NCI-H510A (cell line): Measurements from ENCODE around the gene PDS5B.
"Not testable (repeated sequence)": the region's sequence is repeated elsewhere in the genome, so short reads cannot be mapped to it uniquely, and the experiment has no call there.

ENCODE experiments used
- DNase-seq: peaks from one replicate; lab custom pipeline; 2025; lab: John Stamatoyannopoulos, UW

PDS5B gene

GRCh38 chr13:32729097-32729496, 142.8 kb downstream of the PDS5B start:
- not testable (repeated sequence) for DNase-seq

DNA sequence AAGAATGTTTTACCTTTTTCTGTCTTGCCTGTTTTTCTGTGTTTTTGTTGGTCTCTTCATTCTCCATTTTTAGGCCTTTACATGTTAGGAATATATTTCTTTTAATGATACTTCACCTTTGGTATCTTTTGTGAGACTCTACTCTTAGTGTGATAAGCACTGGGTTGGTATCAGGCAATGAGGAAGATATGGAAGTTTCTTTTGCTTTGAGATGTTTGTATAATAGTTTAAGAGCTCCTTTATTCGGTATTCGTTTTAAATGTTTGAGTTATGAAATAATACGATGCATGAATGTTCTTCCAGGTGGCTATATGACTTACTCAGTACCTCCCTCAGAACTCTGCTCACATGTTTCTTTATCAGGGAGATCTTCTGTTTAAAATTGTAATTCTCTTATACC, 144.8 kb downstream of the PDS5B start:
- DNase-seq, result no peak

DNA sequence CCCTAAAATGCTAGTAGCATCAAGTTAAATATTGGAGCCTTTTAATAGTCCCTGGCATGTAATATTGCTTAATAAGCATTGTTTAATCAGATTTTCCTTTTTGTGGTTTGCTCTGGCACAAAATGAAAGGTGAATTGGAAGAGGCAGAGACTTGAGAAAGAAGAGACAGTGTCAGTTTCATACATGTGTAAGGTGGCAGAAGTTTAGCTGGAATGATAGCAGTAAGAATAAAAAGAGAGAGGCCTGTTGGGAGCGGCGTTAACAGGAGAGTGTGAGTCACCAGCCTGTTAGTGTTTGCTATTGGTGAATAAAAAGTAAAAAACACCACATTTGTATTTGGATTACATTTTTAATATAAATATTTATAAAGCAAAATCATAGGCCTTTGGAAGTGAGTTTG, 145.3 kb downstream of the PDS5B start:
- DNase-seq, result no peak

GRCh38 chr13:32733690-32734089, 147.4 kb downstream of the PDS5B start:
- no peak for DNase-seq

DNA sequence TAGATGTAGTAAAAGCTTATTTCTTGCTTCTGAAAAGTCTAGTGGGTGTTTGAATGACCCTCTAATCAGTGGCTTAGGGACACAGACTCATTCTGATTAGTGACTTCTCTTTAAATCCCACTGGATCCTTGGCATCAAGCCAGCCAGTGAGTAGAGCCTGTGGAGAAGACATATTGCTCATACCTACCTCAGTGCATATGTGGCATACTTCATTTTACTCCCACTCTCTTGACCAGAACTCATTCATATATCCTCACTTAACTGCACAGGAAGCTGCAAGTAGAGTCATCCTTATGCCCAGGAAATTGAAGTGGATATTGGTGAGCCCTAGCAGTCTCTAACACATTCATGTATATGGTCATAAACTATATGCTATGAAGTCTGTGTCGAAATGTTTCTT, 148.3 kb downstream of the PDS5B start:
- DNase-seq, result no peak

DNA sequence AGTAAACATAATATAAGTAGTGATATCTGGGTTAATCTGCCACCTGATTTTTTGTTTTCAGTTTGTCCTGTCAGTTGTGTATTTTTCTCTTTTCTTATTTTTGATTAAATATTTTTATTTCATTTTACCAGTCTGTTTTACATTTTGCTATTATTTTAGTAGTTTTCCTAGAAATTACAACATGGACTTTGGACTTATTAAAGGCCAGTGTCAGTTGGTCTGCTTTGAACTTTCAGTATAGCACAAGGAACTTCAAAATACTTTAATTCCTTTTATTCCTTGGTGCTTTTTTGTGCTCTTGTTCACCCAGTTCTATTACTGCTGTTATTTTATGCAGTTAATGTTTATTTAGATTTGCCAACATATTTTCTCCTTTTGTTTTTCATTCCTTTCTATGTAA, 149.6 kb downstream of the PDS5B start:
- DNase-seq, result no peak

GRCh38 chr13:32736648-32737047, 150.4 kb downstream of the PDS5B start:
- no peak for DNase-seq

GRCh38 chr13:32737111-32737571, 150.9 kb downstream of the PDS5B start:
- no peak for DNase-seq

DNA sequence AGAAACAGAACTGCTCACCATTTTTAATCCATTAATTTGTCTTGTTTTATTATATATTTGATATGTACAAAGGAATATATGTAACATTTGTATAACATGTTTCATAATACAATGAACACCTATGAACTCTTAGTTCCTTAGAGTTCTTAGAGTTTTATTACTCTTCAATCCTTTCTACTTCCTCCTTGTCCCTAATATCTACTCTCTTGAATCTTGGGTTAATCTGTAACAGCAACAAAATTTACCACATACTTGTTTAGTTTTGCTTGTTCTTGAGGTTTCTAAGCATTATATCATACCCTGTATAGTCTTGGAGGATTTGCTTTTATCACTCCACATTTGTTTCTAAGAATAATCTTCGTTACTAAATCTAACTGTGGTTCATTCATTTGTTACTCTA, 151.4 kb downstream of the PDS5B start:
- no peak for DNase-seq

DNA sequence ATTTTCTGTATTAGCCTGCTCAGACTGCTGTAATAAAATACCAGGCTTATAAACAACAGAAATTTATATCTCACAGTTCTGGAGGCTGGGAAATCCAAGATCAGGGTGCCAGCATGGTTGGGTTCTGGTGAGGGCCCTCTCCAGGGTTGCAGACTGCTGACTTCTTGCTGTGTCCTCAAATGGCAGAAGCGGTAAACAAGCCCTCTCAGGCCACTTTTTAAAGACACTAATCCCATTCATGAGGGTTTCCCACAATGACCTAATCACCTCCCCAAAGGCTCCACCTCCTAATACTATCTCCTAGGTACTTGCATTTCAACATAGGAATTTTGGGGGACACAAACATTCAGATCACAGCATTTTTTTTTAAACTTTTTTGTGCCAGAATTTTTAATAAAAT, 159.3 kb downstream of the PDS5B start:
- no peak for DNase-seq

- no peak for DNase-seq
Observed at GRCh38 chr13:32746474-32746873, 160.2 kb downstream of the PDS5B start.

GRCh38 chr13:32748305-32748704, 162.1 kb downstream of the PDS5B start:
- DNase-seq, result no peak

DNA sequence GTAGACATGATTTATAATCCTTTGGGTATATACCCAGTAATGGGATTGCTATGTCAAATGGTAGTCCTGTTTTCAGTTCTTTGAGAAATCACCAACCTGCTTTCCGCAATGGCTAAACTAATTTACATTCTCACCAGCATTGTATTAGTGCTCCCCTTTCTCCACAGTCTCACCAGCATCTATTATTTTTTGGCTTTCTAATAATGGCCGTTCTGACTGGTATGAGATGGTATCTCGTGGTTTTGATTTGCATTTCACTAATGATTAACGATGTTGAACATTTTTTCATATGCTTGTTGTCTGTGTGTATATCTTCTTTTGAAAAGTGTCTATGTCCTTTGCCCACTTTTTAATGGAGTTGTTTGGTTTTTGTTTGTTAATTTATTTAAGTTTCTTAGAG, 165.1 kb downstream of the PDS5B start:
- DNase-seq, result no peak

- no peak for DNase-seq
Observed at GRCh38 chr13:32752311-32752710, 166.1 kb downstream of the PDS5B start.

DNA sequence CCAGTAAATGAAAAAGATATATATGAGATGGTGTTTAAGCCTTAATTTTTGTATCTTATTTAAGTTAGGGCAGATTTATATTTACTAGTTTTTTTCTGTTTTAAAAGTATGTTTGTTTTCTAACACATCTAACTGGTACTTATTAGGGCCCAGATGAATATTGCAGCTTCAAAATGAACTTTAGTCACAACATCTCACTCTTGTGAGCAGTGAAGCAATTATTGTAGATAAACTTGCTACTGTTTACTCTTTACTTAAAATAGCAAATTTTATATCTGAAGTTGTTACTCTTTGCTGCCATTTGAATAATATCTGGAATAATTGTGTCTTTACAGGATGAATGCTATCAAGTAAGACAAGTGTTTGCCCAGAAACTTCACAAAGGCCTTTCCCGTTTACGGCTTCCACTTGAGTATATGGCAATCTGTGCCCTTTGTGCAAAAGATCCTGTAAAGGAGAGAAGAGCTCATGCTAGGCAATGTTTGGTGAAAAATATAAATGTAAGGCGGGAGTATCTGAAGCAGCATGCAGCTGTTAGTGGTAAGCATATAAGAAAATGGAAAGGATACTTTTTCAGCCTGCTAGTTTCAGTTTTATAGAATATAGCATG, 166.8 kb downstream of the PDS5B start:
- no peak for DNase-seq

GRCh38 chr13:32754179-32754578, 167.9 kb downstream of the PDS5B start:
- no peak for DNase-seq

GRCh38 chr13:32759152-32759551, 172.9 kb downstream of the PDS5B start:
- DNase-seq, result no peak

- DNase-seq, result no peak
Observed at GRCh38 chr13:32761472-32761871, 175.2 kb downstream of the PDS5B start.

DNA sequence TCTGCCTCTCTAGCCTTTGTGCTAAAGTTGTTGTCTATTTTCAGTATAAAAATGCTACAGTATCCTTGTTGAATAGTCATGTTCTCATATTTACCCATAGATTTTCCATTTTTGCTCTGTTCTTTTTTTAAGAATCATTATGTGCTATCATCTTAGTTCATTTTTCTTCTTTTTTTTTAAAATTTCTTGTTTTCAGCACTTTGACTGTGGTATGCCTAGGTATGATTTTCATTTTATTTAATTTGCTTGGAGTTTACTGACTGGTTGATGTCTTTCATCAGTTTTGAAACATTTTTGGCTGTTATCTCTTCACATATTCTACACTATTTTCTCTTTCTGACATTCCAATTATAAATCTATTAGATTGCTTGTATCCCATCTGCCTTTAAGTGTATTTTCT, 192.9 kb downstream of the PDS5B start:
- DNase-seq, result no peak

DNA sequence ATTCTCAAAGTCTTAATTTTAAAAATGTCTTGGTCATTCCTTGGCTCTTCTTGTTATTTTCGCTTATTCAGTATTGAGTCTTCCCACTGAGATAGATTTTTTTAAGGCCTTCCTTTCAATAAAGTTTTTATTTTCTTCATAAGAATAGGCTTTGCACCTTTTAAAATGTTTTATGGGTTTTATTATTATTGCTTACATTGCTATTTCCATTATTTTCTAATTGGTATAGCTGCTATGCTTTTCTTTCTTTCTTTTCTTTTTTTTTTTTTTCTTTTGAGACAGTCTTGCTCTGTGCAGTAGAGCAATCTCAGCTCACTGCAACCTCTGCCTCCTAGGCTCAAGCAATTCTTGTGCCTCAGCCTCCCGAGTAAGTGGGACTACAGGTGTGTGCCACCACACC, 195.7 kb downstream of the PDS5B start:
- DNase-seq, result no peak

GRCh38 chr13:32783067-32783466, 196.8 kb downstream of the PDS5B start:
- no peak for DNase-seq

DNA sequence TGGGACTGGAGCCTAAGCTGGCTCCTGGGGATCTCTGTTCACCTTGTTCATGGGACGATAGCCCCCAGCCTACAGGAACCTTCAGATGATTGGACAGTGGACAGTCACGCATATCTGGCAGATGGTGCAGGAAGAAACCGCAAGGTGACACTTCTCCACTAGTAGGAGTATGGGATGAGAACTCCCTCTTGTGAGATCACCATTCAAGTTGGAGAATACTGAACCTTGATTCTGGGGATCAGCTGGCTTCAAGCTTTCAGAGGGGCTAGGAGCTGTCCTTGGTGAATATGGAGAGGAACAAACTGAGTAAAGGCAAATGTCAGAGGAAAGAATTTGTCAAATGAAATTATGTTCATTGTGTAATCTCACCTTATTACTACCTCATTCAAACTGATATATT, 204.5 kb downstream of the PDS5B start:
- DNase-seq, result no peak

DNA sequence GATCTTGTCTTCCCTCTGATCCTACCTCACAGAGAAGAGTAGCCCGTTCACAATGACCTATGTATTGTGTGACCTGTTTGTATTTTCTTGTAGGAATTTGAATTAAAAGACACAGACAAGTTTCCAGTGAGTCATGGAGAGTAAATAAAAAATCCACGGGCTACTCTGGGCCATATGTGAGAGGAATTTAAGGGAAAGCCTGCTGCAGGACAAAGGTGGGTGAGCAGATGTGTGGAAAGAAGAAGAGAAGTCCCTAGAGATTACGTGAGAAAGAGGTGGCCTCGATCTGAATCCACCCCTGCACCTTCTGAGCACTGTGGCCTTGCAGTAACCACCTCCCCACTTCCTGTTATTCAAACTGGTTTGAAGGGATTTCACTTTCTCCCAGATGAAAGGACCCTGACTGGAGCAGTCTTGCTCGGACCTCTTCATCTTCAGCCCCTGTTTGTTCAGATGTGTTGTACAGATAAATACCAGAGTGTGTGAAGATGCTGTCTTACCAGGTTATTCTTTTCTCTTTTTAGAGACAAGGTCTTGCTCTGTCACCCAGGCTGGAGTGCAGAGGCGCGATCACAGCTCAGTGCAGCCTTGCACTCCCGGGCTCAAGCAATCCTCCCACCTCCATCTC, 205.4 kb downstream of the PDS5B start:
- DNase-seq, result no peak

- DNase-seq, result no peak
Observed at GRCh38 chr13:32796754-32797153, 210.5 kb downstream of the PDS5B start.
